ENCODE measurements around the gene AMIGO3. TPM values are rescaled to one million over a fixed set of nuclear protein-coding genes. Genes with fewer than 3 reads are reported as not detected.
A peak's percentile ranks its signal among the peaks of the same experiment; 100 is the strongest.
"Not testable (repeated sequence)": the region's sequence is repeated elsewhere in the genome, so short reads cannot be mapped to it uniquely, and the experiment has no call there.

Gene AMIGO3
- polyA plus RNA-seq (ENCODE audit: insufficient read length) = 2.7 TPM

DNA sequence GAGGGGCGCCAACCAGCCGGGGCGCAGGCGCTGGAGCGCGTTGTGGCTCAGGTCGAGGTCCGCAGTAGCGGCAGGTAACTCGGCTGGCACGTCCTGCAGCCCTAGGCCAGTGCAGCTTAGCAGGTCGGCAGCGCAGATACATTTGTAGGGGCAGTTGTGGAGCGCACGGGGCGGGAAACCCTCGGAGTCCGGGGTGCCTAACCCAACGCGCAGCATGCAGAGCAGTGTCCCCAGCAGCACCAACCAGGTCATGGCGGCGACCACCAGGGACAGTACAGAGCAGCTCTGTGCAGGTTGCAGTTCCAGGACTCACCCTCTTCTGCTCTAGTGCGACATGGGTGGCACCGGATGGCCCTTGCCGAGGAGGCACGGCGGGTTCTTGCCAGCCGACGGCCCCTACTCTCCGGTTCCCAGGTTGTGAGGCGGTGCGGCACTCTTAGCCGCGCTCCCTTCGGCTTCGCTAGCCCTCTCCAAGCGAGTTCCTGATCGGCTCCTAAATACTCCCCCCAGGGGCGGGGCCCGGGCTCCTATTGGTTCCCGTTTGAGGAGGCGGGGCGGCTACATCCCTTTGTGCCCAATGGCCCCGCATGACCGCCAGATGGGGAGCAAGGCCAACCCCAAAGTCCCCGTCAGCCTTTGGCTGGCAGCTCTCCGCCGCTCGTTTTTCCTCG lies at the start of gene AMIGO3:
TSS of gene AMIGO3 (minus strand) at position 471 of the 671 bp plus-strand sequence. CDS start at position 252, 219 bp downstream.
- peak; percentile 57 for DNase-seq (ENCODE audit: low read depth)

- DNase-seq (ENCODE audit: low read depth) = no peak
Measured at GRCh38 chr3:49763981-49764380, 44.5 kb upstream of the AMIGO3 start.

DNA sequence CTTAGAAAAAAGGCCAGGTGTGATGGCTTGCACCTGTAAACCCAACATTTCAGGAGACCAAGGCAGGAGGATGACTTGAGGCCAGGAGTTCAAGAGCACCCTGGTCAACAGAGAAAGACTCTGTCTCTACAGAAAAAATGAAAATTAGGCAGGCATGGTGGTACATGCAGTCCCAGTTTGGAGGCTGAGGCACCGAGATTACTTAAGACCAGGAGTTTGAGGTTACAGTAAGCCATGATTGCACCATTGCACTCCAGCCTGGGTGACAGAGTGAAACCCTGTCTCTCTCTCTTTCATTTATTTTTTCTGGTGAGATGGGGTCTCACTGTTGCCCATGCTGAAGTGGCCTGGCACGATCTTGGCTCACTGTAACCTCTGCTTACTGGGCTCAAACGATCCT lies 42.2 kb upstream of the AMIGO3 start:
- DNase-seq (ENCODE audit: low read depth) = no peak

- no peak for DNase-seq (ENCODE audit: low read depth)
Measured at GRCh38 chr3:49759226-49759625, 39.7 kb upstream of the AMIGO3 start.

DNA sequence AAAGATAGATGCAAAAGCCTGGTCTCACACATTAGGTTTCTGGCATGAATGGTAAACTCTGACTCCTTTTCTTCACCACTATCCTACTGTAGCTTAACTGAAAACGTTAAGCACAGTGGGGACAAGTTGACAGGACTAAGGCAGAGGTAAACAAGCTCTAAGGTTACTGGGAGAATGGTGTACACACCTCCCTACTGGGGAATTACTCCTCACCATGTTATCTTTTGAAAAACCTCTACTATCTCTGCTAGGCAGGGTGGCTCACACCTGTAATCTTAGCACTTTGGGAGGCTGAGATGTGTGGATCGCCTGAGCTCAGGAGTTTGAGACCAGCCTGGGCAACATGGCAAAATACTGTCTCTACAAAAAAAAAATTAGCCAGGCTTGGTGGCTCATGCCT lies 37.7 kb upstream of the AMIGO3 start:
- DNase-seq (ENCODE audit: low read depth) = no peak

GRCh38 chr3:49756036-49756435 lies 36.6 kb upstream of the AMIGO3 start:
- no peak for DNase-seq (ENCODE audit: low read depth)

DNA sequence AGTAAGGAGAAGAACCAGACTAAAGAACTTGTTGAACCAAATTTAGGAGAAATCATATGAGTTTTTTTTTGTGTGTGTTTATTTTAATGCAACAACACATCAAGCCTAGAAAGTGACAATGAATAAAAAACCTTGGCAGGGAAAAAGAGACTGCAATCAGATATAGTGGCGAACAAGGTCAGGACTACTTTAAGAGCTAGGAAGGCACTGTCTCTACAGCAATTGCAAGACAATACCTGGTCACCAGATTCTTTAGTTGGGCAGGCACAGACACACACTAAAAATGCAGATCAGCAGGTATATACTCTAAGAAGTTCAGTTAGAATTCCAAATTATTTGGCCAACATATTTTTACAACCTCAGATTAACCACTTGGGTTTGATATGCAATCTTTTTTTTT lies 35.1 kb upstream of the AMIGO3 start:
- DNase-seq (ENCODE audit: low read depth) = no peak

GRCh38 chr3:49751501-49751900 lies 32.0 kb upstream of the AMIGO3 start:
- no peak for DNase-seq (ENCODE audit: low read depth)

DNA sequence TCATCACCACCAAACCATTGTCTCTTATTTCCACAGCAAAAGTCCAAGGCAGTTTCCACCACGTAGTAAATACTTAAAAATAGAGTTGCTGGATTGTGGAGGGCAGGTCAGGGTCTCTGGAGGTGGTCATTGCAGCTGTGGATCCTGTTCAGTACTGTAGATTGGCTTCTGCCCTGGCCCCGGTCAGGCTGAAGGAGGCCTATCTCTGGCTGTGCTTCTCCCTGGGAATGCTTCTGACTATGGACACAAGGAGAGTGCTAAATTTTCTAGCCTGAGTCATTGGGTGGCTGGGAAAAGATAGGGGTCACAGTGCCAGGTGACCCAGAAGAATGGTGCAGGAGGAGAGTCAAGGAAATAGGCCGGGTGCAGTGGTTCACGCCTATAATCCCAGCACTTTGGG lies 30.6 kb upstream of the AMIGO3 start:
- no peak for DNase-seq (ENCODE audit: low read depth)

- not testable (repeated sequence) for DNase-seq (ENCODE audit: low read depth)
Measured at GRCh38 chr3:49748874-49749273, 29.4 kb upstream of the AMIGO3 start.

DNA sequence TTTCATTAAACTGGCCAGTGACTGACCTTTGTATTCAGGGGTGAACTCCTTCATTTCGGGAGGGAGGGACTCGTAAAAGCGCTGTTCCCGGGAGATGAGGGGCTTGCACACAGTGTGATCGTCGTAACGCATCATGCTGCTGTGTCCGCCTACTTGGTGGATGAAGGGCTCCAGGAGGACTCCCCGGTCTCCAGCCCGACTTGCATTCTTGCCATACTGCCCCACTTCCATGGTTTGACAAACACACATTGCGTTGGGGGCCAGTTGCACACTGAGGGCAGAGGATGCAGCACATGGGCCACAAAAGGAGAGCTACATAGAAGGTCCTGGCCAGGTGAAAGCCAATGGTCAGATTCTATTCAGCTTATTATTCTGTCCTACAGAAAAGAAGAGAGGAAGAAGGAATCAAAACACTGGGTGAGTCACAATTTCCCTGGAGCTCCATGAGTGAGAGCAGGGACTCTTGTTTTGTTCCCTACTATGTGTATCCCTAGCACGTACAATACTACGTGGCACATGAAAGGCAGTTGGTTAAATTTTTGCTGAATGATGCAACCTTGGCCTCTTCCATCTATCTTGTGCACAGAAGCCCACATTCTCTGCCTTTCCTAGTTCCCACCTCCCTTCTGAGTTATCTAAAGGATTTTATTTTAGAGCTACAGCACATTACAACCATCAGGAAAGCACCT lies 28.5 kb upstream of the AMIGO3 start:
- DNase-seq (ENCODE audit: low read depth) = no peak

GRCh38 chr3:49745986-49746385 lies 26.5 kb upstream of the AMIGO3 start:
- no peak for DNase-seq (ENCODE audit: low read depth)

GRCh38 chr3:49740427-49740826 lies 20.9 kb upstream of the AMIGO3 start:
- no peak for DNase-seq (ENCODE audit: low read depth)

DNA sequence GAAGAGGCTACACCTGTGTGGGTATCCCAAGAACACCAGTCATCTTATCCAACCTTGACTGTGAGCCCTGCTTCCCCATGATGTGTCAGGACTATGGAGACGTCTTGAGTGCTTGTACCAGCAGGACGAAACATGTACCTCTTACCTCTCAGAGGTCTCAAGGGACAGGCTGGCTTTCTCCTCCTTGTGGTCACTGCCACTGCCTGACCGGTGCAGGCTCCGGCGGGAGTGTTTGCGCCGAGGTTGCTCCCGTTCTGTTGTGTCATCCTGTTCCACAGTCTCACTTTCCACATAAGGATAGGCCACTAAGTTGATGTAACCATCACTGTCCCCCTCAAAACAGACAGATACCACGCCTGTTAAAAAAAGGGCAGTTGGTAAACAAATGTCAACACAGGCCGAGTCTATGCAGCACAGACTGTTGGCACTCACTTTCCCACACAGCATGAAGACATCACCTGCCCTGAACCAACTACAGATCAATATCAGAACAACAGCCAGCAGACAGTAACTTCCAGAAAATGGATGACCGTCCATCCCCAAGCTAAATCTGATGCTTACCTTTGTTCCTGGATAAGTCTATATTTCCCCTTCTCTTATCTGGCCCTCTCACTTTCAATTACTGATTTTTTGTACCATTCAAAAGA lies 18.7 kb upstream of the AMIGO3 start:
- no peak for DNase-seq (ENCODE audit: low read depth)

DNA sequence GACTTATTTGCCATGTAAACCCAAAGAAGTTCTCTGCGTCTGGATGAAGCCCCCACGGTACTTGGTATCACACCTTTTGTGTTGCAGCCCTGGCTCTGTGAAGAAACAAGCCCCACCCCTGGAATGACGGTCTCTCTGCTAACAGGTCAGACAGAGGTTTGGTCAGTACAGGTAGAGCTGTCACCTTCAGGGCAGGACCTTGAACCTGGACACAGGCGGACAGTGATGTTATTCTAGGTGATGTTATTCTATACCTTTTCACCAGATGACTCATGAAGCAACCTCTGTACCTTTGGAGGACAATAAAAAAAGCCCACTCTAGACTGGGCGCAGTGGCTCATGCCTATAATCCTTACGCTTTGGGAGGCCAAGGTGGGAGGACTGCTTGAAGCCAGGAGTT lies 15.3 kb upstream of the AMIGO3 start:
- DNase-seq (ENCODE audit: low read depth) = no peak

- no peak for DNase-seq (ENCODE audit: low read depth)
Measured at GRCh38 chr3:49733551-49733950, 14.1 kb upstream of the AMIGO3 start.

DNA sequence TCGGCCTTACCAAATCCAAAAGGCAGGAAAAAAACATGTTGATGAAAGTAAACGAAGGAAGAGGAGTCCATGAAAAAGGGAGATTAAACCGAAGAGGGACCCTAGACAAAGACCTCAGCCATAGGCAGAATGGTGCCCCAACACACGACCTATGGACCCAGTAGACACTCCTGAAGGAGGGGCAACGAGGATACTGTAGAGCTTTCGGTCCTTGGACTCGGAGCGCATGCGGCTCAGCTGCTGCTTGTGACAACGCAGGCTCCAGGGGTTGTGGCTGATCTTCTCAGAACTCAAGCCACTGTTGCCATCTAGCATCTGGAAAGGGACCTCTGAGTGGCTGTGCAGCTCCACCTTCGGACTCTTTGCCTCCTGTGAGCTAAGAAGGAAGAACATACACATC lies 13.1 kb upstream of the AMIGO3 start:
- DNase-seq (ENCODE audit: low read depth) = no peak

DNA sequence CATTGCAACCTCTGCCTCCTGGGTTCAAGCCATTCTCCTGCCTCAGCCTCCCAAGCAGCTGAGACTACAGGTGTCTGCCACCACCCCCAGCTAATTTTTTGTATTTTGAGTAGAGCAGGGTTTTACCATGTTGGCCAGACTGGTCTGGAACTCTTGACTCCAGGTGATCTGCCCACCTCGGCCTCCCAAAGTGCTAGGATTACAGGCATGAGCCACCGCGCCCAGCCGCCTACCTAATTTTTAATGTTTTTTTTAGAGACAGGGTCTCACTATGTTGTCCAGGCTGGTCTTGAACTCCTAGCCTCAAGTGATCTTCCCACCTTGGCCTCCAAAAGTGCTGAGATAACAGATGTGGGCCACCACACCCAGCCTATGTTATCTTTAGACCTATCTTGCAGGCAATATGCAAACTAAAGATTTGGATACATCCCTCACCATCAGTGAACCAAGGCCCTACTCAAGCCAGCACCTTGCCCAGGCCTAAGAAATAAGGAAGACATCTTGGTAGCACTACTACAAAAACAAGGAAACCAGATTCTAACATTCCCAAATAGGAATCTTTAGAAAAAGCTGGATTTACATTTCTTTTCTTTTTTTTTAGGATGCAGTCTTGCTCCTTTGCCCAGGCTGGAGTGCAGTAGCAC lies 10.6 kb upstream of the AMIGO3 start:
- DNase-seq (ENCODE audit: low read depth) = no peak

DNA sequence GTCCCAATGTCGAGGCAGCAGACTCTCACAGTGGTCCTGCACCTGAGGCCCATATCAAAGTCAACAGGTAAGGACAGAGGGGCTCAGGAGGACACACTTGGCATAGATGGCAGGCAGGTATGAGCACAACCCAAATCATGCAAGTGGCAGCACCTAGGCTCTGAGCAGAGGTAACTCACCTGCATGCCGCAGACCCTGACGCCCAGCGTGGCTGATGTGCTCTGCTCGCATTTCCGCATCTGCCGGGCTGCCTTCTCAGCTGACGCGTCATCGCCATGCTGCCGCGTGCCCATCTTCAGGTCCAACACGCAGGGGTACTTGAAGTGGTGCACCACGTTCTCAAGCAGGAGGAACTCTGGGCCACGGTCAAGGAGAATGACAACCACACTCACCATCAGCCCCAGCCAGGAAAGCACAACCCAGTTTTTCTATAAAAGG lies 8.5 kb upstream of the AMIGO3 start:
- no peak for DNase-seq (ENCODE audit: low read depth)

GRCh38 chr3:49727154-49727923 lies 7.9 kb upstream of the AMIGO3 start:
- DNase-seq (ENCODE audit: low read depth) = no peak

GRCh38 chr3:49725906-49726681 lies 6.6 kb upstream of the AMIGO3 start:
- no peak for DNase-seq (ENCODE audit: low read depth)

Measured in forelimb muscle (tissue), 1 donor.